CD4-positive, alpha-beta memory T cell (primary cell): ENCODE results near the gene HSD17B4. TPM values are rescaled to one million over a fixed set of nuclear protein-coding genes. Genes with fewer than 3 reads are reported as not detected.

Experiments
- CTCF ChIA-PET: fragments of 350-600 bp; sonication (Branson Sonifier 250); formaldehyde crosslinking; loops from one replicate; lab custom pipeline; 2021; ENCODE audit warnings: inconsistent platforms; ENCODE audit not compliant: partially characterized antibody; lab: Charles Lee
- POLR2A ChIA-PET: fragments of 350-600 bp; sonication (Branson Sonifier 250); formaldehyde crosslinking; loops from one replicate; lab custom pipeline; 2021; ENCODE audit not compliant: partially characterized antibody; lab: Charles Lee
- DNase-seq, 5 donors: peaks; one replicate each; pipeline versions ENCODE4 v3.0.0 to v3.0.0-alpha.2; 2020 to 2022; ENCODE audit warnings: mixed read lengths in 1 of 5
- H3K27ac ChIP-seq: one replicate; pipeline ENCODE4 v1.7.0; 2013; ENCODE audit warnings: low read depth, low read length
- H3K27me3 ChIP-seq: 2 replicates; pipeline ENCODE4 v1.7.0; 2013; ENCODE audit warnings: mild to moderate bottlenecking, low read length, moderate library complexity; ENCODE audit not compliant: insufficient read depth
- H3K36me3 ChIP-seq: 2 replicates; pipeline ENCODE4 v1.7.0; 2013; ENCODE audit warnings: mild to moderate bottlenecking, low read length, moderate library complexity; ENCODE audit not compliant: insufficient read depth
- H3K4me1 ChIP-seq: 2 replicates; pipeline ENCODE4 v1.7.0; 2013; ENCODE audit warnings: mild to moderate bottlenecking, low read length, moderate library complexity; ENCODE audit not compliant: insufficient read depth
- H3K4me3 ChIP-seq, 2 donors: one replicate each; pipeline ENCODE4 v1.7.0; 2013; ENCODE audit warnings: low read length in 2 of 2, mild to moderate bottlenecking in 1 of 2
- H3K9me3 ChIP-seq, 2 donors: one replicate each; pipeline ENCODE4 v1.7.0; 2013; ENCODE audit warnings: low read length in 2 of 2, control low read depth in 1 of 2; ENCODE audit not compliant: control insufficient read depth in 1 of 2
- H3K27ac Mint-ChIP-seq, 7 donors: one replicate each; pipeline ENCODE4 v1.8.0; 2020 to 2021; ENCODE audit warnings: mixed read lengths in 7 of 7, mild to moderate bottlenecking in 6 of 7, inconsistent platforms in 3 of 7, moderate library complexity in 3 of 7
- H3K27me3 Mint-ChIP-seq, 2 donors: one replicate each; pipeline ENCODE4 v1.8.0; 2020 to 2021; ENCODE audit warnings: mixed read lengths in 2 of 2
- H3K36me3 Mint-ChIP-seq, 2 donors: one replicate each; pipeline ENCODE4 v1.8.0; 2020 to 2021; ENCODE audit warnings: mixed read lengths in 2 of 2, inconsistent platforms in 1 of 2, mild to moderate bottlenecking in 1 of 2
- H3K4me1 Mint-ChIP-seq, 4 donors: one replicate each; pipeline ENCODE4 v1.8.0; 2020 to 2021; ENCODE audit warnings: mixed read lengths in 4 of 4, mild to moderate bottlenecking in 1 of 4
- H3K4me3 Mint-ChIP-seq, 8 donors: one replicate each; pipeline ENCODE4 v1.8.0; 2020 to 2021; ENCODE audit warnings: mixed read lengths in 8 of 8, mild to moderate bottlenecking in 7 of 8, moderate library complexity in 6 of 8, inconsistent platforms in 3 of 8
- H3K9me3 Mint-ChIP-seq, 8 donors: one replicate each; pipeline ENCODE4 v1.8.0; 2020 to 2021; ENCODE audit warnings: mixed read lengths in 8 of 8, mild to moderate bottlenecking in 5 of 8, inconsistent platforms in 3 of 8, moderate library complexity in 1 of 8
- intact Hi-C: fragments of 100-400 bp; cut with micrococcal nuclease; formaldehyde crosslinking; loops from one replicate; pipeline ENCODE4 v1.15.1; 2023
- polyA plus RNA-seq, 2 donors: library from polyadenylated mRNA; unstranded; fragments of 300-500 nt; fragmentation: Illumina TruSeq; gene quantifications; one replicate each; pipeline ENCODE4 v1.2.3, GENCODE V29; 2021
- total RNA-seq, 2 experiments: library from RNA; stranded (reverse); gene quantifications; one replicate each; pipeline ENCODE4 v1.2.3, GENCODE V29; 2021

The HSD17B4 gene
- total RNA-seq: 10 to 100 TPM; 60.2 to 79.1 TPM
- polyA plus RNA-seq: 10 to 100 TPM; 52.8 to 73.4 TPM

GRCh38 chr5:119452373-119453039 is at the start of gene HSD17B4:
Gene HSD17B4, plus strand, starts transcription at chr5:119452497. Its CDS starts 79 bp downstream, at chr5:119452576.
- Histone ChIP-seq H3K4me1 (peaks cover 17% of the 10 kb centered on the region), H3K4me3 (peak within 1 kb of the TSS; percentile 74 to 84), H3K27ac (peak within 1 kb of the TSS; percentile 72), H3K9me3 (no peaks in the 10 kb centered on the region), H3K36me3 (no peaks in the 10 kb centered on the region), H3K27me3 (no peaks in the 10 kb centered on the region)
- peak within 1 kb of the TSS; percentile 83 to 95 (median 92) for H3K27ac Mint-ChIP-seq
- H3K27me3 Mint-ChIP-seq: peaks cover 0 to 2% of the 10 kb centered on the region in 2 donors
- POLR2A ChIA-PET: interaction anchor here (0.6 to 2.5 kb wide), 5 partner anchors 113 to 382 kb away, joined by 3 to 8 read pairs (median 3); partner anchors contain the start of gene DMXL1
- peaks cover 0 to 4% (median 0%) of the 10 kb centered on the region in 8 donors for H3K9me3 Mint-ChIP-seq
- peak within 1 kb of the TSS; percentile 92 to 98 (median 95) for H3K4me3 Mint-ChIP-seq
- CTCF ChIA-PET: interaction anchor here (0.6 to 2.4 kb wide), 5 partner anchors 10 to 463 kb away, joined by 3 to 18 read pairs (median 5); partner anchors contain the start of genes DMXL1 and DTWD2
- H3K4me1 Mint-ChIP-seq: peaks cover 11 to 25% (median 17%) of the 10 kb centered on the region in 4 donors
- intact Hi-C loops: loop anchor here (1.0 to 2.0 kb wide), 3 partner anchors 184 to 464 kb away; partner anchors contain the start of gene DTWD2
- peak; percentile 82 to 86 (median 85) for DNase-seq
- peaks cover 9 to 19% of the 10 kb centered on the region in 2 donors for H3K36me3 Mint-ChIP-seq

GRCh38 chr5:119402555-119402954 is 49.7 kb upstream of the HSD17B4 start:
- DNase-seq: no peak
- CTCF ChIA-PET: interaction anchor here (0.9 to 1.6 kb wide), 4 partner anchors 9 to 415 kb away, joined by 3 to 5 read pairs (median 4); partner anchors contain the start of gene DTWD2

GRCh38 chr5:119404033-119404432 is 48.3 kb upstream of the HSD17B4 start:
- DNase-seq: no peak
- Mint-ChIP-seq H3K4me1 (peaks cover 5 to 11% (median 7%) of the 10 kb centered on the region in 4 donors), H3K27me3 (no peaks in the 10 kb centered on the region), H3K9me3 (no peaks in the 10 kb centered on the region), H3K36me3 (no peaks in the 10 kb centered on the region), H3K4me3 (no peak overlapping the region), H3K27ac (peak overlapping the region in 1 of 7 donors; percentile 26)
- no peaks in the 10 kb centered on the region for H3K4me1 ChIP-seq
- H3K27me3 ChIP-seq: no peaks in the 10 kb centered on the region
- no peak overlapping the region for H3K4me3 ChIP-seq
- CTCF ChIA-PET: interaction anchor here (0.7 to 10.5 kb wide), 2 partner anchors 89 to 161 kb away, joined by 5 to 211 read pairs; no protein-coding TSS in a partner anchor
- intact Hi-C loops: no loop called here
- POLR2A ChIA-PET: no interaction called here
- H3K9me3 ChIP-seq: no peaks in the 10 kb centered on the region
- H3K27ac ChIP-seq: no peak overlapping the region
- no peaks in the 10 kb centered on the region for H3K36me3 ChIP-seq

More at GRCh38 chr5:119402555-119402954, 49.7 kb upstream of the HSD17B4 start:
- Histone ChIP-seq H3K4me1 (peaks cover 4% of the 10 kb centered on the region), H3K4me3 (no peak overlapping the region), H3K36me3 (no peaks in the 10 kb centered on the region), H3K27ac (no peak overlapping the region), H3K27me3 (no peaks in the 10 kb centered on the region), H3K9me3 (no peaks in the 10 kb centered on the region)
- Mint-ChIP-seq H3K9me3 (no peaks in the 10 kb centered on the region), H3K4me3 (no peak overlapping the region), H3K36me3 (peaks cover 0 to under 1% of the 10 kb centered on the region in 2 donors), H3K4me1 (peaks cover 12 to 18% (median 15%) of the 10 kb centered on the region in 4 donors), H3K27ac (peak overlapping the region in 1 of 7 donors; percentile 36), H3K27me3 (no peaks in the 10 kb centered on the region)
- intact Hi-C loops: no loop called here
- POLR2A ChIA-PET: interaction anchor here (0.8 to 1.8 kb wide), 3 partner anchors 24 to 87 kb away, joined by 3 to 4 read pairs (median 3); partner anchors contain the start of gene TNFAIP8

DNA sequence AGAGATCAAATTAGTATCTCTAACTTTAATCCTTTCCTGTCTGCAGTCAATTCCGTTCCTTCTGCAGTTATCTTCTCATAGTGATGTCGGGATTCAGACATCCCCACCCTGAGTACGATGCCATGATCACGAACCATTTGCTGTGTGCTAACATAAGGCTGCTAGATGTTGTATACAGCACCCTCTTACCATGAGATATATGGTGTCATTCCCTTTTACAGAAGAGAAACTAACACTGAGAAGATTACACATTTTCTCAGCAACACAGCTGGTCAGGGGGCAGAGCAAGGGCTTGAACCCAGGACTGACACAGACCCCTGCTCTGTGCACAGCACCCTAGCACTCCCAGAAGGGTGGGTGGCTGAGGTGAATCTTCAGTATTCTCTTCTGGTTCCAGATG is 46.9 kb upstream of the HSD17B4 start:
- no peaks in the 10 kb centered on the region for H3K9me3 Mint-ChIP-seq
- H3K27me3 Mint-ChIP-seq: no peaks in the 10 kb centered on the region
- intact Hi-C loops: no loop called here
- no peak overlapping the region for H3K4me3 Mint-ChIP-seq
- no peaks in the 10 kb centered on the region for H3K9me3 ChIP-seq
- H3K27me3 ChIP-seq: no peaks in the 10 kb centered on the region
- CTCF ChIA-PET: interaction anchor here (10.5 kb wide), 1 partner anchor 90 kb away, joined by 211 read pairs; no protein-coding TSS in a partner anchor
- no peak overlapping the region for H3K27ac ChIP-seq
- no peaks in the 10 kb centered on the region for H3K4me1 ChIP-seq
- H3K36me3 Mint-ChIP-seq: no peaks in the 10 kb centered on the region
- DNase-seq: no peak
- peaks cover 5 to 9% (median 7%) of the 10 kb centered on the region in 4 donors for H3K4me1 Mint-ChIP-seq
- H3K27ac Mint-ChIP-seq: peak overlapping the region in 2 of 7 donors; percentile 29 to 68
- no peaks in the 10 kb centered on the region for H3K36me3 ChIP-seq
- POLR2A ChIA-PET: interaction anchor here (0.8 kb wide), 1 partner anchor 138 kb away, joined by 3 read pairs; no protein-coding TSS in a partner anchor
- H3K4me3 ChIP-seq: no peak overlapping the region

DNA sequence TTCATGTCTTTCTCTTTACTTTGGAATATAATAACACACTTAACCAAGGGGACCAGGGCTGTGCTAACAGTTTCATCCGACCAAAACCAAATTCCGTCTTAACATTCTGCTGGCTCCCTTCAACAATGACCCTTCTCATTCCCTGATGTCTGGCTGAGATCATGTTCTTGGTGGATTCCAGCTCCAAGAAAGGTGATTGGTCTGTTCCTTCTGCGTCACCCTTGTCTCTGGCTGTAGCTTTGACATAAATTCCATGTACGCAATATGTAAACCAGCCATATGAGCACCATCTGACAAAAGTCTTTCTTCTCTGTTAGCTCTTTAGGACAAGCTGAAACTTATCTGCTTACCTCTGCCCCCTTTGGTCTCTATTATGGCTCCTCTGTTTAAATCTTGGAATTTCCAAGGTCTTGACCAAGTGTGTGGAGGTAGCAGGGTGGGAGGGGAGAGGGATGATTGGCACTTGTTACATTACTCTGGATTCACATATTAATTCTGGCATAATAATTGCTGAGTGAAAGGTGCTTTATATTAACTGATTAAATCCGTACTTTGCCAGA is 45.7 kb upstream of the HSD17B4 start:
- Histone ChIP-seq H3K9me3 (no peaks in the 10 kb centered on the region), H3K27me3 (no peaks in the 10 kb centered on the region), H3K27ac (no peak overlapping the region), H3K36me3 (no peaks in the 10 kb centered on the region), H3K4me3 (no peak overlapping the region), H3K4me1 (peaks cover 3% of the 10 kb centered on the region)
- Mint-ChIP-seq H3K36me3 (no peaks in the 10 kb centered on the region), H3K9me3 (no peaks in the 10 kb centered on the region), H3K27ac (no peak overlapping the region), H3K4me1 (peaks cover 6 to 17% (median 12%) of the 10 kb centered on the region in 4 donors), H3K27me3 (no peaks in the 10 kb centered on the region), H3K4me3 (no peak overlapping the region)
- DNase-seq: no peak
- POLR2A ChIA-PET: no interaction called here
- intact Hi-C loops: no loop called here
- CTCF ChIA-PET: interaction anchor here (10.5 kb wide), 1 partner anchor 91 kb away, joined by 211 read pairs; no protein-coding TSS in a partner anchor

- ChIA-PET CTCF (interaction anchor here (0.6 to 10.5 kb wide), 25 partner anchors 10 to 421 kb away, joined by 3 to 211 read pairs (median 4); partner anchors contain the start of genes DMXL1 and DTWD2), POLR2A (interaction anchor here (0.7 to 2.1 kb wide), 5 partner anchors 94 to 338 kb away, joined by 3 to 8 read pairs (median 3); partner anchors contain the start of gene DMXL1)
- no peaks in the 10 kb centered on the region for H3K36me3 Mint-ChIP-seq
- H3K27ac ChIP-seq: no peak overlapping the region
- H3K4me3 Mint-ChIP-seq: no peak overlapping the region
- H3K27me3 Mint-ChIP-seq: peaks cover 2 to 4% of the 10 kb centered on the region in 2 donors
- no peaks in the 10 kb centered on the region for H3K9me3 Mint-ChIP-seq
- DNase-seq: no peak
- intact Hi-C loops: no loop called here
- H3K36me3 ChIP-seq: no peaks in the 10 kb centered on the region
- H3K4me1 Mint-ChIP-seq: peaks cover 12 to 24% (median 15%) of the 10 kb centered on the region in 4 donors
- peak overlapping the region in 3 of 7 donors; percentile 0 to 46 (median 29) for H3K27ac Mint-ChIP-seq
- H3K27me3 ChIP-seq: no peaks in the 10 kb centered on the region
- H3K4me3 ChIP-seq: no peak overlapping the region
- peaks cover 7% of the 10 kb centered on the region for H3K4me1 ChIP-seq
- H3K9me3 ChIP-seq: no peaks in the 10 kb centered on the region
These were observed 43.0 kb upstream of the HSD17B4 start for GRCh38 chr5:119409235-119409815.
